IMR-90 (cell line): ENCODE measurements around the gene GPR180. TPM values are rescaled to one million over a fixed set of nuclear protein-coding genes. Genes with fewer than 3 reads are reported as not detected.
A peak's percentile ranks its signal among the peaks of the same experiment; 100 is the strongest.

Experiments
- ATAC-seq: fragments of 200-7000 bp; cut with Tn5 transposase; 2 replicates; pipeline ENCODE4 v1.9.1; 2020; ENCODE audit warnings: low read depth, mild to moderate bottlenecking, moderate library complexity
- BruUV-seq: library from RNA; stranded (reverse); fragments of 400-500 nt; replicated peaks from 2 replicates; lab custom pipeline; 2021; lab: Mats Ljungman, UMichigan
- CTCF ChIA-PET: fragments of 300-600 bp; formaldehyde crosslinking; extraction: SDS; loops from one replicate; lab custom pipeline; 2021; ENCODE audit warnings: antibody characterized with exemption; lab: Yijun Ruan, JAX
- POLR2A ChIA-PET: fragments of 300-600 bp; sonication (Branson Sonifier 250); formaldehyde crosslinking; loops from one replicate; lab custom pipeline; 2022; ENCODE audit warnings: antibody characterized with exemption; ENCODE audit not compliant: unreplicated experiment; lab: Charles Lee
- DNase-seq: peaks from one replicate; pipeline ENCODE4 v3.0.0; 2013
- H2AFZ ChIP-seq: replicated peaks from 2 replicates; pipeline ENCODE3; 2013; ENCODE audit warnings: low read length, mild to moderate bottlenecking; ENCODE audit not compliant: poor library complexity
- H2AK5ac ChIP-seq: 2 replicates; pipeline ENCODE4 v1.6.1; 2013; ENCODE audit warnings: low read depth, low read length, inconsistent platforms
- H2AK9ac ChIP-seq: replicated peaks from 2 replicates; pipeline ENCODE3; 2013; ENCODE audit warnings: mild to moderate bottlenecking, low read depth, low read length, moderate library complexity; ENCODE audit not compliant: poor library complexity
- H2BK120ac ChIP-seq: 2 replicates; pipeline ENCODE4 v1.6.1; 2013; ENCODE audit warnings: low read depth, low read length, inconsistent platforms
- H2BK15ac ChIP-seq: 3 replicates; pipeline ENCODE4 v1.6.1; 2013; ENCODE audit warnings: low read depth, low read length, inconsistent platforms
- H2BK20ac ChIP-seq: 2 replicates; pipeline ENCODE4 v1.6.1; 2013; ENCODE audit warnings: low read depth, mild to moderate bottlenecking, inconsistent platforms, low read length, moderate library complexity
- H2BK5ac ChIP-seq: 2 replicates; pipeline ENCODE4 v1.6.1; 2013; ENCODE audit warnings: mild to moderate bottlenecking, low read depth, low read length, inconsistent platforms; ENCODE audit not compliant: poor library complexity, severe bottlenecking
- H3K14ac ChIP-seq: replicated peaks from 2 replicates; pipeline ENCODE4 v1.6.1; 2013; ENCODE audit warnings: low read depth, low read length, inconsistent platforms
- H3K18ac ChIP-seq: 2 replicates; pipeline ENCODE4 v1.6.1; 2013; ENCODE audit warnings: low read depth, low read length, control low read depth
- H3K23ac ChIP-seq: 2 replicates; pipeline ENCODE4 v1.6.1; 2013; ENCODE audit warnings: low read depth, low read length, inconsistent platforms
- H3K27ac ChIP-seq: 2 replicates; pipeline ENCODE4 v1.5.1; 2013; ENCODE audit warnings: mild to moderate bottlenecking, control low read depth, low read length; ENCODE audit not compliant: insufficient read depth
- H3K27me3 ChIP-seq: 2 replicates; pipeline ENCODE4 v1.6.1; 2013; ENCODE audit warnings: low read length; ENCODE audit not compliant: control insufficient read depth, insufficient read depth
- H3K36me3 ChIP-seq: 2 replicates; pipeline ENCODE4 v1.6.1; 2013; ENCODE audit warnings: low read length, mixed read lengths; ENCODE audit not compliant: control insufficient read depth, insufficient read depth
- H3K4ac ChIP-seq: 2 replicates; pipeline ENCODE4 v1.6.1; 2013; ENCODE audit warnings: low read depth, low read length, inconsistent platforms
- H3K4me1 ChIP-seq: 2 replicates; pipeline ENCODE4 v1.6.1; 2013; ENCODE audit warnings: low read length, mixed read lengths; ENCODE audit not compliant: control insufficient read depth, insufficient read depth
- H3K4me2 ChIP-seq: 2 replicates; pipeline ENCODE4 v1.6.1; 2013; ENCODE audit warnings: low read depth, mild to moderate bottlenecking, control low read depth, low read length, moderate library complexity
- H3K4me3 ChIP-seq: 2 replicates; pipeline ENCODE4 v1.5.1; 2013; ENCODE audit warnings: low read depth, mild to moderate bottlenecking, control low read depth, low read length, moderate library complexity; ENCODE audit not compliant: insufficient read depth
- H3K56ac ChIP-seq: 2 replicates; pipeline ENCODE4 v1.6.1; 2013; ENCODE audit warnings: low read length, inconsistent platforms; ENCODE audit not compliant: insufficient read depth; ENCODE audit errors: extremely low read depth
- H3K79me1 ChIP-seq, 2 experiments: 2 replicates each; pipeline ENCODE4 v1.6.1; 2013; ENCODE audit warnings: low read length in 2 of 2, inconsistent platforms in 1 of 2, low read depth in 1 of 2
- H3K9ac ChIP-seq: 2 replicates; pipeline ENCODE4 v1.6.1; 2013; ENCODE audit warnings: low read depth, low read length, control low read depth
- H3K9me1 ChIP-seq: 2 replicates; pipeline ENCODE4 v1.6.1; 2013; ENCODE audit warnings: low read length, inconsistent platforms; ENCODE audit not compliant: insufficient read depth
- H3K9me3 ChIP-seq: 2 replicates; pipeline ENCODE4 v1.6.1; 2013; ENCODE audit warnings: low read length; ENCODE audit not compliant: control insufficient read depth, insufficient read depth
- H4K20me1 ChIP-seq: 2 replicates; pipeline ENCODE4 v1.6.1; 2013; ENCODE audit warnings: low read length, inconsistent platforms; ENCODE audit not compliant: insufficient read depth
- H4K5ac ChIP-seq: 2 replicates; pipeline ENCODE4 v1.6.1; 2013; ENCODE audit warnings: mild to moderate bottlenecking, low read depth, low read length, control low read depth
- H4K8ac ChIP-seq, 2 experiments: 2 replicates each; pipeline ENCODE4 v1.6.1; 2013; ENCODE audit warnings: low read depth in 2 of 2, low read length in 2 of 2, control low read depth in 1 of 2, inconsistent platforms in 1 of 2
- H4K91ac ChIP-seq: 2 replicates; pipeline ENCODE4 v1.6.1; 2013; ENCODE audit warnings: low read depth, low read length, inconsistent platforms; ENCODE audit not compliant: insufficient read depth
- BHLHE40 ChIP-seq: fragments of 150-350 bp; IDR thresholded peaks from 2 replicates; pipeline ENCODE4 v1.6.1; 2016; ENCODE audit warnings: mild to moderate bottlenecking, low read depth, low read length
- CEBPB ChIP-seq: IDR thresholded peaks from 2 replicates; pipeline ENCODE4 v1.6.1; 2012; ENCODE audit warnings: low read depth, low read length, improper control_type of control experiment
- CHD1 ChIP-seq: IDR thresholded peaks from 2 replicates; pipeline ENCODE4 v1.6.1; 2012; ENCODE audit warnings: low read depth, low read length, improper control_type of control experiment
- CTCF ChIP-seq: conservative IDR thresholded peaks from 2 replicates; pipeline ENCODE4 v1.5.1; 2012; ENCODE audit warnings: mild to moderate bottlenecking, low read depth, low read length, improper control_type of control experiment
- FOS ChIP-seq: fragments of 150-350 bp; IDR thresholded peaks from 2 replicates; pipeline ENCODE4 v1.6.1; 2016; ENCODE audit warnings: low read depth, low read length
- MAFK ChIP-seq: IDR thresholded peaks from 2 replicates; pipeline ENCODE4 v1.6.1; 2012; ENCODE audit warnings: low read depth, low read length, improper control_type of control experiment
- MAZ ChIP-seq: IDR thresholded peaks from 2 replicates; pipeline ENCODE4 v1.6.1; 2012; ENCODE audit warnings: low read depth, mild to moderate bottlenecking, low read length, improper control_type of control experiment, moderate library complexity, borderline replicate concordance
- MXI1 ChIP-seq: IDR thresholded peaks from 2 replicates; pipeline ENCODE4 v1.6.1; 2012; ENCODE audit warnings: low read depth, mild to moderate bottlenecking, low read length, moderate library complexity, borderline replicate concordance
- NFE2L2 ChIP-seq: fragments of 150-350 bp; IDR thresholded peaks from 2 replicates; pipeline ENCODE4 v1.6.1; 2016; ENCODE audit warnings: low read depth, mild to moderate bottlenecking, low read length
- POLR2A ChIP-seq: IDR thresholded peaks from 2 replicates; pipeline ENCODE4 v1.6.1; 2012; ENCODE audit warnings: mild to moderate bottlenecking, low read depth, low read length
- RCOR1 ChIP-seq: IDR thresholded peaks from 2 replicates; pipeline ENCODE4 v1.6.1; 2012; ENCODE audit warnings: mild to moderate bottlenecking, low read length, improper control_type of control experiment; ENCODE audit not compliant: insufficient replicate concordance
- RFX5 ChIP-seq: IDR thresholded peaks from 2 replicates; pipeline ENCODE4 v1.8.0; 2012; ENCODE audit warnings: low read depth, mild to moderate bottlenecking, low read length, moderate library complexity
- SMC3 ChIP-seq: fragments of 150-350 bp; IDR thresholded peaks from 2 replicates; pipeline ENCODE4 v1.6.1; 2016; ENCODE audit warnings: low read depth, mild to moderate bottlenecking, antibody characterized with exemption, low read length, moderate library complexity
- USF2 ChIP-seq: fragments of 150-350 bp; IDR thresholded peaks from 2 replicates; pipeline ENCODE4 v1.6.1; 2017; ENCODE audit warnings: mild to moderate bottlenecking, antibody characterized with exemption, low read length, low read depth
- WGBS, 2 experiments: methylation state at CpG; one replicate each; pipeline versions ENCODE4 v1.1.5 to v1.1.7; 2013; ENCODE audit warnings: missing lambda C conversion rate in 2 of 2; ENCODE audit not compliant: insufficient read length in 1 of 2; ENCODE audit errors: extremely low coverage in 2 of 2; 5-methylcytosine and 5-hydroxymethylcytosine counted together
- dilution Hi-C: fragments of 300-500 bp; cut with HindIII; formaldehyde crosslinking; loops from one replicate; pipeline ENCODE4 v1.14.3; 2018; ENCODE audit warnings: low sequenced_read_pairs; ENCODE audit not compliant: unreplicated experiment
- in situ Hi-C: fragments of 300-500 bp; cut with MboI; formaldehyde crosslinking; loops from 3 replicates; pipeline ENCODE4 v1.14.3; 2019; ENCODE audit warnings: low sequenced_read_pairs, inconsistent platforms, mixed read lengths
- intact Hi-C: fragments of 100-400 bp; cut with micrococcal nuclease; formaldehyde crosslinking; loops from 2 replicates; pipeline ENCODE4 v1.10.0; 2022
- polyA plus RNA-seq, 3 experiments: library from polyadenylated mRNA; depleted of rRNA; stranded (reverse); fragments of >200 nt; gene quantifications; 2 replicates each; pipeline ENCODE4 v1.2.3, GENCODE V29; 2012; ENCODE audit warnings: low replicate concordance in 1 of 3
- total RNA-seq: library from RNA; depleted of rRNA; stranded (reverse); fragments of >200 nt; gene quantifications from 2 replicates; pipeline ENCODE4 v1.2.3, GENCODE V29; 2012
- TF ChIP-seq, protein P1 (sequence below): fragments of 150-350 bp; IDR thresholded peaks from 2 replicates; pipeline ENCODE4 v1.6.1; 2016; ENCODE audit warnings: low read depth, mild to moderate bottlenecking, low read length, moderate library complexity, borderline replicate concordance

The GPR180 gene
- total and polyA plus RNA-seq, 2 of the 4 experiments (the other 2 are of a cell fraction) = 2.8 to 10.8 TPM

GRCh38 chr13:94656176-94656575, 54.5 kb downstream of the GPR180 start:
- Histone ChIP-seq H2BK20ac (peak overlapping the region; percentile 10), H3K27ac (peak overlapping the region; percentile 79; the same call in 1 of the 2 replicates), H3K9me1 (peaks cover 7% of the 10 kb centered on the region; the same call in 1 of the 2 replicates), H3K27me3 (no peaks in the 10 kb centered on the region), H3K4me2 (no peak overlapping the region), H4K20me1 (peaks cover 4% of the 10 kb centered on the region; the same call in 1 of the 2 replicates), H3K4me3 (no peak overlapping the region), H3K23ac (peak overlapping the region; percentile 53; the same call in 1 of the 2 replicates), H2BK5ac (peak overlapping the region; percentile 26), H3K9me3 (no peaks in the 10 kb centered on the region), H3K18ac (peak overlapping the region; percentile 39; the same call in 1 of the 2 replicates), H3K56ac (peak overlapping the region; percentile 12; the same call in 1 of the 2 replicates), H4K8ac (peak overlapping the region in 1 of 2 experiments; percentile 57; a peak in 2 of 4 replicates), H4K5ac (no peak overlapping the region; the same call in 1 of the 2 replicates), H3K14ac (no peak overlapping the region), H3K4ac (peak overlapping the region; percentile 44), H3K79me1 (no peaks in the 10 kb centered on the region), H4K91ac (peak overlapping the region; percentile 43), H2AK5ac (peak overlapping the region; percentile 43; the same call in 1 of the 2 replicates), H2AK9ac (no peak overlapping the region), H3K36me3 (no peaks in the 10 kb centered on the region), H3K4me1 (peaks cover 9% of the 10 kb centered on the region), H2BK120ac (peak overlapping the region; percentile 75), H3K9ac (no peak overlapping the region), H2AFZ (no peak overlapping the region), H2BK15ac (peak overlapping the region; percentile 66; the same call in 2 of the 3 replicates)
- no TSS peak for BruUV-seq
- in situ Hi-C loops = loop anchor here (25.0 kb wide), 1 partner anchor 756 kb away; no protein-coding TSS in a partner anchor
- dilution Hi-C loops = no loop called here
- peak; percentile 8; the same call in 1 of the 2 replicates for ATAC-seq
- intact Hi-C loops = no loop called here
- WGBS, 2 experiments = no CpG with 5 or more reads among the region's 1 CpG
- peak; percentile 16 for DNase-seq
- ChIA-PET CTCF (interaction anchor here (0.7 to 1.3 kb wide), 2 partner anchors 16 to 1122 kb away, joined by 3 to 6 read pairs; no protein-coding TSS in a partner anchor), POLR2A (interaction anchor here (0.6 kb wide), 1 partner anchor 899 kb away, joined by 4 read pairs; no protein-coding TSS in a partner anchor)
- no peak for TF ChIP-seq RCOR1
- TF ChIP-seq BHLHE40 = no peak
- TF ChIP-seq RFX5 = no peak
- no peak for TF ChIP-seq MAZ
- no peak for TF ChIP-seq FOS
- TF ChIP-seq, protein P1, sequence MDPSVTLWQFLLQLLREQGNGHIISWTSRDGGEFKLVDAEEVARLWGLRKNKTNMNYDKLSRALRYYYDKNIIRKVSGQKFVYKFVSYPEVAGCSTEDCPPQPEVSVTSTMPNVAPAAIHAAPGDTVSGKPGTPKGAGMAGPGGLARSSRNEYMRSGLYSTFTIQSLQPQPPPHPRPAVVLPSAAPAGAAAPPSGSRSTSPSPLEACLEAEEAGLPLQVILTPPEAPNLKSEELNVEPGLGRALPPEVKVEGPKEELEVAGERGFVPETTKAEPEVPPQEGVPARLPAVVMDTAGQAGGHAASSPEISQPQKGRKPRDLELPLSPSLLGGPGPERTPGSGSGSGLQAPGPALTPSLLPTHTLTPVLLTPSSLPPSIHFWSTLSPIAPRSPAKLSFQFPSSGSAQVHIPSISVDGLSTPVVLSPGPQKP = no peak
- TF ChIP-seq MXI1 = no peak
- no peak for TF ChIP-seq CHD1
- TF ChIP-seq NFE2L2 = no peak
- TF ChIP-seq MAFK = no peak
- TF ChIP-seq USF2 = no peak
- TF ChIP-seq SMC3 = no peak
- no peak for TF ChIP-seq CTCF
- no peak for TF ChIP-seq POLR2A
- no peak for TF ChIP-seq CEBPB
